SK-N-SH treated with all-trans-retinoic acid at 6 μM for 48 hours (cell line): ENCODE data around the gene GCLM.

ENCODE experiments used
- ARNTL ChIP-seq: fragments of 450-650 bp; formaldehyde crosslinking; IDR thresholded peaks from 2 replicates; pipeline ENCODE4 v1.5.0; 2020; ENCODE audit warnings: low read depth, mild to moderate bottlenecking, moderate library complexity, borderline replicate concordance
- GLIS3 ChIP-seq: fragments of 250-450 bp; sonication (Bioruptor Pico); IDR thresholded peaks from 2 replicates; pipeline ENCODE4 v1.5.0; 2020; ENCODE audit warnings: mild to moderate bottlenecking, moderate library complexity
- OSR1 ChIP-seq: fragments of 250-450 bp; sonication (Bioruptor Pico); IDR thresholded peaks from 2 replicates; pipeline ENCODE4 v1.8.0; 2022; ENCODE audit warnings: moderate library complexity, mild to moderate bottlenecking, inconsistent platforms
- PPARA ChIP-seq: fragments of 250-450 bp; sonication (Bioruptor Pico); IDR thresholded peaks from 2 replicates; pipeline ENCODE4 v1.5.0; 2020; ENCODE audit warnings: mild to moderate bottlenecking, borderline replicate concordance
- SNAI2 ChIP-seq: fragments of 250-450 bp; sonication (Bioruptor Pico); IDR thresholded peaks from 2 replicates; pipeline ENCODE4 v1.5.0; 2020; ENCODE audit warnings: mild to moderate bottlenecking, moderate library complexity
- TCF4 ChIP-seq: fragments of 250-450 bp; sonication (Bioruptor Pico); IDR thresholded peaks from 2 replicates; pipeline ENCODE4 v1.8.0; 2021; ENCODE audit warnings: mild to moderate bottlenecking, moderate library complexity, borderline replicate concordance
- ZFP3 ChIP-seq: fragments of 250-450 bp; sonication (Bioruptor Pico); IDR thresholded peaks from 2 replicates; pipeline ENCODE4 v1.5.0; 2020; ENCODE audit warnings: mild to moderate bottlenecking, moderate library complexity
- TF ChIP-seq, protein P1 (sequence below): fragments of 250-450 bp; sonication (Bioruptor Pico); IDR thresholded peaks from 2 replicates; pipeline ENCODE4 v1.8.0; 2020; ENCODE audit warnings: mild to moderate bottlenecking, moderate library complexity, borderline replicate concordance
- TF ChIP-seq, protein P2 (sequence below): fragments of 250-450 bp; sonication (Bioruptor Pico); IDR thresholded peaks from 2 replicates; pipeline ENCODE4 v1.8.0; 2021; ENCODE audit warnings: low read depth, mild to moderate bottlenecking, moderate library complexity, borderline replicate concordance
- TF ChIP-seq, protein P3 (sequence below): fragments of 250-450 bp; sonication (Bioruptor Pico); IDR thresholded peaks from 2 replicates; pipeline ENCODE4 v1.5.1; 2020; ENCODE audit warnings: low read depth, mild to moderate bottlenecking, moderate library complexity

DNA sequence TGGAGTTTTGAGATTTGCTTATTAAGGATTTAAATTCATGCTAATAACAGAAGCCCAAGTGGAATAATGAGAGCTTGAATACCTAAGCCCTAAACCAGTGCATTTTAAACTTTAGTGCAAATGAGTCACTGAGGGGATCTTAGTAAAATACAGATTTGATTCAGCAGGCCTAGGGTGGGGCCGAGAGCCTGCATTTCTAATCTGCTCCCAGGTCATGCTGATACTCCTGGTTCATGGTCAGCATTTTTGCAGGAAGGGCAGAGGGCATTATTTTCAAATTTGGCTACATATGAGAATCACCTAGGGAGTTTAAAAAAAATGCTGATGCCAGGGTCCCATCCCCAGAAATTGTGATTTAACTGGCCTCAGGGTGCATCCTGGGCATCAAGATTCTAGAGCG, 69.5 kb downstream of the GCLM start:
- no peak for TF ChIP-seq ARNTL (CRISPR knock-in tag)
- TF ChIP-seq OSR1 (CRISPR knock-in tag): no peak
- TF ChIP-seq, protein P1, sequence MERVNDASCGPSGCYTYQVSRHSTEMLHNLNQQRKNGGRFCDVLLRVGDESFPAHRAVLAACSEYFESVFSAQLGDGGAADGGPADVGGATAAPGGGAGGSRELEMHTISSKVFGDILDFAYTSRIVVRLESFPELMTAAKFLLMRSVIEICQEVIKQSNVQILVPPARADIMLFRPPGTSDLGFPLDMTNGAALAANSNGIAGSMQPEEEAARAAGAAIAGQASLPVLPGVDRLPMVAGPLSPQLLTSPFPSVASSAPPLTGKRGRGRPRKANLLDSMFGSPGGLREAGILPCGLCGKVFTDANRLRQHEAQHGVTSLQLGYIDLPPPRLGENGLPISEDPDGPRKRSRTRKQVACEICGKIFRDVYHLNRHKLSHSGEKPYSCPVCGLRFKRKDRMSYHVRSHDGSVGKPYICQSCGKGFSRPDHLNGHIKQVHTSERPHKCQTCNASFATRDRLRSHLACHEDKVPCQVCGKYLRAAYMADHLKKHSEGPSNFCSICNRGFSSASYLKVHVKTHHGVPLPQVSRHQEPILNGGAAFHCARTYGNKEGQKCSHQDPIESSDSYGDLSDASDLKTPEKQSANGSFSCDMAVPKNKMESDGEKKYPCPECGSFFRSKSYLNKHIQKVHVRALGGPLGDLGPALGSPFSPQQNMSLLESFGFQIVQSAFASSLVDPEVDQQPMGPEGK (CRISPR knock-in tag): no peak
- TF ChIP-seq GLIS3 (CRISPR knock-in tag): no peak
- TF ChIP-seq, protein P2, sequence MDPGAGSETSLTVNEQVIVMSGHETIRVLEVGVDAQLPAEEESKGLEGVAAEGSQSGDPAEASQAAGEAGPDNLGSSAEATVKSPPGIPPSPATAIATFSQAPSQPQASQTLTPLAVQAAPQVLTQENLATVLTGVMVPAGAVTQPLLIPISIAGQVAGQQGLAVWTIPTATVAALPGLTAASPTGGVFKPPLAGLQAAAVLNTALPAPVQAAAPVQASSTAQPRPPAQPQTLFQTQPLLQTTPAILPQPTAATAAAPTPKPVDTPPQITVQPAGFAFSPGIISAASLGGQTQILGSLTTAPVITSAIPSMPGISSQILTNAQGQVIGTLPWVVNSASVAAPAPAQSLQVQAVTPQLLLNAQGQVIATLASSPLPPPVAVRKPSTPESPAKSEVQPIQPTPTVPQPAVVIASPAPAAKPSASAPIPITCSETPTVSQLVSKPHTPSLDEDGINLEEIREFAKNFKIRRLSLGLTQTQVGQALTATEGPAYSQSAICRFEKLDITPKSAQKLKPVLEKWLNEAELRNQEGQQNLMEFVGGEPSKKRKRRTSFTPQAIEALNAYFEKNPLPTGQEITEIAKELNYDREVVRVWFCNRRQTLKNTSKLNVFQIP (CRISPR knock-in tag): no peak
- no peak for TF ChIP-seq SNAI2 (CRISPR knock-in tag)
- no peak for TF ChIP-seq ZFP3 (CRISPR knock-in tag)
- TF ChIP-seq TCF4 (CRISPR knock-in tag): no peak
- TF ChIP-seq, protein P3, sequence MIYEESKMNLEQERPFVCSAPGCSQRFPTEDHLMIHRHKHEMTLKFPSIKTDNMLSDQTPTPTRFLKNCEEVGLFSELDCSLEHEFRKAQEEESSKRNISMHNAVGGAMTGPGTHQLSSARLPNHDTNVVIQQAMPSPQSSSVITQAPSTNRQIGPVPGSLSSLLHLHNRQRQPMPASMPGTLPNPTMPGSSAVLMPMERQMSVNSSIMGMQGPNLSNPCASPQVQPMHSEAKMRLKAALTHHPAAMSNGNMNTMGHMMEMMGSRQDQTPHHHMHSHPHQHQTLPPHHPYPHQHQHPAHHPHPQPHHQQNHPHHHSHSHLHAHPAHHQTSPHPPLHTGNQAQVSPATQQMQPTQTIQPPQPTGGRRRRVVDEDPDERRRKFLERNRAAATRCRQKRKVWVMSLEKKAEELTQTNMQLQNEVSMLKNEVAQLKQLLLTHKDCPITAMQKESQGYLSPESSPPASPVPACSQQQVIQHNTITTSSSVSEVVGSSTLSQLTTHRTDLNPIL (CRISPR knock-in tag): no peak
- TF ChIP-seq PPARA (CRISPR knock-in tag): no peak
